Amniotic stem cell (primary cell): ENCODE results near the gene GLYATL1.
"Not testable (repeated sequence)": the region's sequence is repeated elsewhere in the genome, so short reads cannot be mapped to it uniquely, and the experiment has no call there.

Experiments
- DNase-seq: peaks from one replicate; lab custom pipeline; 2025; lab: John Stamatoyannopoulos, UW

The GLYATL1 gene

GRCh38 chr11:58998480-58999290 lies 59.4 kb downstream of the GLYATL1 start:
- DNase-seq = no peak

DNA sequence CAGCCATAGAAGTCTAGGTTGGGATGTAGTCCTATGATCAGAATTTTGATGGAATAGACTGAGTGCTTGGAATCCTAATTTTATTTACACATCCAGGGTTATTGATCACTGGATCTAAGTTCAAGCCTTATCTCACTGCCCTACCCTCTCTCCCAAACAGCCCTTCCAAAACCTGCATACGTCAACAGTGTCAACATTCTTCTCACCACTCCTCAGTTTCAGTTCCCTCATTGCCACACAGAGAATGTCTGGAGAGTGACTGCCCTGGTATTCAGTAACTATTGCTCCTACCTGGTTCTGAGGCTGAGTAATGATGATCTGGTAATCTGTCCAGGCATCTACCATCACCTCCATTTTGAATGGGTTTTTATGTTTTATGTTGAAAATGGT lies 60.0 kb downstream of the GLYATL1 start:
- DNase-seq = no peak

- no peak for DNase-seq
Measured at GRCh38 chr11:59000003-59000402, 60.7 kb downstream of the GLYATL1 start.

- not testable (repeated sequence) for DNase-seq
Measured at GRCh38 chr11:59002006-59002405, 62.7 kb downstream of the GLYATL1 start.
